Right cardiac atrium (tissue), 5 donors: Measurements from ENCODE around the gene PM20D1. TPM values are rescaled to one million over a fixed set of nuclear protein-coding genes. Genes with fewer than 3 reads are reported as not detected.

Experiments
- ATAC-seq, 2 donors: fragments of 200-7000 bp; cut with Tn5 transposase; one replicate each; pipeline versions ENCODE4 v1.8.0 to v1.9.1; 2020; ENCODE audit warnings: moderate library complexity in 2 of 2, mild to moderate bottlenecking in 1 of 2
- DNase-seq, 3 donors: peaks; one replicate each; pipeline ENCODE4 v3.0.0-alpha.2; 2020
- H3K27ac ChIP-seq: one replicate; pipeline ENCODE4 v1.5.1; 2013; ENCODE audit warnings: mild to moderate bottlenecking, low read length, control low read depth, moderate library complexity
- H3K27me3 ChIP-seq: one replicate; pipeline ENCODE4 v1.6.1; 2013; ENCODE audit not compliant: control insufficient read depth, insufficient read depth
- H3K4me1 ChIP-seq: one replicate; pipeline ENCODE4 v1.6.1; 2013; ENCODE audit warnings: low read length; ENCODE audit not compliant: control insufficient read depth, insufficient read depth
- H3K4me3 ChIP-seq: one replicate; pipeline ENCODE4 v1.5.1; 2013; ENCODE audit warnings: low read length, control low read depth
- H3K9me3 ChIP-seq: one replicate; pipeline ENCODE4 v1.6.1; 2013; ENCODE audit warnings: low read length; ENCODE audit not compliant: control insufficient read depth
- WGBS: extraction: QIAGEN DNeasy Blood & Tissue Kit; methylation state at CpG from one replicate; pipeline ENCODE4 v1.1.7; 2013; 5-methylcytosine and 5-hydroxymethylcytosine counted together
- intact Hi-C, 4 donors: fragments of 100-400 bp; cut with DNase I; formaldehyde crosslinking; loops; one replicate each; pipeline versions ENCODE4 v1.11.0 to v1.14.0; 2022 to 2023
- polyA plus RNA-seq: library from polyadenylated mRNA; stranded (reverse); fragments of 200-250 nt; gene quantifications from one replicate; pipeline ENCODE4 v1.2.3, GENCODE V29; 2013
- total RNA-seq, 4 donors: library from RNA; stranded (reverse); fragmentation: NEBNext Ultra II Directional; extraction: Animal tissue kit (Norgen Biotek cat#: 25700); gene quantifications; one replicate each; pipeline ENCODE4 v1.2.1, GENCODE V29; 2021
- donor health status: healthy with polysubstance abuse.
- donor health status: DM: no; HTN: yes; CAD: no.
- donor health status: DM: no; HTN: no; CAD: no.
- donor health status: DM: no; HTN: yes; CAD: no; lungs with severe emphysema.
- donor health status: DM: yes; HTN: yes; CAD: no.

PM20D1 gene
- total and polyA plus RNA-seq, 5 donors = 0.64 to 2.2 (median 1.0) TPM

DNA sequence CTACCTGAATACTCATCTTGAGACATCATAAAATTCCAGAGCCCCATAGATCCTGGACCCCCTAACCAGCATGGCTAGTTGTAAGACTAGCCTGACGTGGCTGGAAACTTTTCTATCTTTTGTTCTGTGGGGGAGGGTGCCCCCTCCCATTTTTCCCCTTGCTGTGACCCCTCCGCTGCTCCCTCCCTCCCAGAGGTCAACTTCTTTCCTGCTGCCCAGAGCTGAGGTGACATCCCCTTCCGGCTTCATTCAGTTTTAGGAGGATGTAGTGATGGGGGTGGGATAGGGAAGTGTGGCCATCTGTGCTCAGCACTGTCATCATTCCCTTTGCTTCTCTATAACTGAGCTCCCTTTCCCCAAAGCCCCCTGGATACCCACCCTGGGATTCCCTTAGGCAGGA lies 32.6 kb downstream of the PM20D1 start:
- H3K4me3 ChIP-seq = no peak overlapping the region
- no peaks in the 10 kb centered on the region for H3K9me3 ChIP-seq
- no peak overlapping the region for H3K27ac ChIP-seq
- WGBS = 69% methylated on average over 3 of the region's 3 CpGs
- peaks cover 2% of the 10 kb centered on the region for H3K4me1 ChIP-seq
- ATAC-seq (no peak), DNase-seq (no peak)
- no peaks in the 10 kb centered on the region for H3K27me3 ChIP-seq
- intact Hi-C loops = loop anchor here in 1 of 4 donors (10.0 kb wide), 1 partner anchor 97 kb away; no protein-coding TSS in a partner anchor

- intact Hi-C loops = loop anchor here in 3 of 4 donors (5.0 to 10.0 kb wide), 3 partner anchors 99 to 104 kb away; no protein-coding TSS in a partner anchor
- Histone ChIP-seq H3K27me3 (no peaks in the 10 kb centered on the region), H3K4me1 (peaks cover 4% of the 10 kb centered on the region), H3K27ac (peak overlapping the region; percentile 63), H3K9me3 (no peaks in the 10 kb centered on the region), H3K4me3 (peak overlapping the region; percentile 79)
- DNase-seq (no peak), ATAC-seq (no peak)
- 5% methylated on average over 14 of the region's 14 CpGs for WGBS
Observed at GRCh38 chr1:205813755-205814058, 36.2 kb downstream of the PM20D1 start.

DNA sequence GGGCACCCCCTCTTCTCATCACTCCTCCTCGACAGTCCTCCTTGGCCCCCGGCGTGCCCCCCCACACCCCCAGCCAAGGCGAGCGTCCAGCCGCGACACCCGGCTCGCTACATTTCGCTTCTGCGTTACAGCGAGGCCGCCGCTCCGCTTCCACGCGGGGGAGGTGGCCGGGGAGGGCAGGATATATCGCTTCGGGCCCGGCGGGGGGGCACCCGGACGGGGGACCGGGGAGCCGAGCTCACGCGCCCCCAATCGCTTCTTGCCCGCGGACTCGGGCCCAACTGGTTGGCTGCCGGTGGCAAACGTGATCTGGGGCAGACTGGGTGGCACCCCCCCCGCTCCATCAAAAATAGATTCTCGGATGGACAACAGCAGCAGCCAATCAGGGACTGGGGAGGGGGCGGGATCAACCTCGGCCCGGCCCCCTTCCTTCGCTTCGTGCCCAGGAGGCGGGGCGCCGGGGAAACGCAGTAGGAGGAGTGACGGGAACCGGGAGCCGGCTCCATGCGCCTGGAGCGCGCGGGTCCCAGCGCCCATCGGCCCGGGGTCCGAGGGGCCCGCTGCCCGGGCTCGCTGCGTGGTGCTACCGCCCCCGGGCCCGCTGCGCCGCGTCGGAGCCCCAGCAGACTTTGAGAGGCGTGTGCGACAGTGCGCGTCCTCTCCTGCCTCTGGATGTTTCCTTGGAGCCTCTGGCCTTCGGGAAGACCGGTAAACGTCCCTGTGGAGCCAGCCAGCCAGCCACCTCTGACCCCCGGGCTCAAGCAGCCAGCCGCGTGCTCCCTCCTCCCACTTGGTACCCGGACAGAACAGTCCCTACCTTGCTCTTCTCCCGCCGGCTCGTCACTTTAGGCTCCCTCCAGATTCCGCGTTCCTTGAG lies 36.8 kb downstream of the PM20D1 start, which contains the start of gene SLC41A1:
SLC41A1 (minus strand) TSS at position 321 of the 877 bp plus-strand sequence. CDS start 2,757 bp downstream, outside the sequence.
- ATAC-seq (peak; percentile 95), DNase-seq (peak; percentile 92 to 97 (median 96))
- intact Hi-C loops = loop anchor here in 3 of 4 donors (5.0 to 10.0 kb wide), 3 partner anchors 99 to 104 kb away; no protein-coding TSS in a partner anchor
- peak within 1 kb of the TSS; percentile 63 for H3K27ac ChIP-seq
- no peaks in the 10 kb centered on the region for H3K9me3 ChIP-seq
- peak within 1 kb of the TSS; percentile 79 for H3K4me3 ChIP-seq
- WGBS = under 1% methylated on average over 83 of the region's 83 CpGs
- H3K4me1 ChIP-seq = peaks cover 8% of the 10 kb centered on the region
- no peaks in the 10 kb centered on the region for H3K27me3 ChIP-seq

GRCh38 chr1:205812271-205812877 lies 37.6 kb downstream of the PM20D1 start:
- Histone ChIP-seq H3K27me3 (no peaks in the 10 kb centered on the region), H3K9me3 (no peaks in the 10 kb centered on the region), H3K4me3 (peak overlapping the region; percentile 79), H3K4me1 (peaks cover 8% of the 10 kb centered on the region), H3K27ac (peak overlapping the region; percentile 63)
- intact Hi-C loops = loop anchor here in 3 of 4 donors (5.0 to 10.0 kb wide), 3 partner anchors 100 to 105 kb away; no protein-coding TSS in a partner anchor
- DNase-seq (peak in 1 of 3 donors; percentile 35), ATAC-seq (peak; percentile 9 to 24)
- WGBS = under 1% methylated on average over 16 of the region's 16 CpGs

- H3K27me3 ChIP-seq = no peaks in the 10 kb centered on the region
- peak overlapping the region; percentile 79 for H3K4me3 ChIP-seq
- WGBS = 21% methylated on average over 5 of the region's 5 CpGs
- peak; percentile 64 to 79 (median 75) for DNase-seq
- intact Hi-C loops = loop anchor here in 3 of 4 donors (5.0 to 10.0 kb wide), 3 partner anchors 101 to 106 kb away; no protein-coding TSS in a partner anchor
- no peaks in the 10 kb centered on the region for H3K9me3 ChIP-seq
- H3K27ac ChIP-seq = peak overlapping the region; percentile 63
- H3K4me1 ChIP-seq = peaks cover 9% of the 10 kb centered on the region
- ATAC-seq = peak; percentile 37 to 48
Observed at GRCh38 chr1:205811660-205812059, 38.3 kb downstream of the PM20D1 start.

GRCh38 chr1:205810448-205811157 lies 39.3 kb downstream of the PM20D1 start:
- intact Hi-C loops = loop anchor here in 3 of 4 donors (5.0 to 10.0 kb wide), 3 partner anchors 102 to 107 kb away; no protein-coding TSS in a partner anchor
- peak overlapping the region; percentile 44 for H3K27ac ChIP-seq

GRCh38 chr1:205809942-205810345 lies 40.0 kb downstream of the PM20D1 start:
- Histone ChIP-seq H3K27ac (peak overlapping the region; percentile 44), H3K27me3 (no peaks in the 10 kb centered on the region), H3K9me3 (no peaks in the 10 kb centered on the region), H3K4me1 (peaks cover 17% of the 10 kb centered on the region), H3K4me3 (peak overlapping the region; percentile 79)
- 62% methylated on average over 14 of the region's 14 CpGs for WGBS
- intact Hi-C loops = loop anchor here in 3 of 4 donors (5.0 to 10.0 kb wide), 3 partner anchors 102 to 107 kb away; no protein-coding TSS in a partner anchor
- peak in 1 of 2 donors; percentile 5 for ATAC-seq
- peak; percentile 66 to 75 (median 75) for DNase-seq

More at GRCh38 chr1:205810448-205811157, 39.3 kb downstream of the PM20D1 start:
- DNase-seq (no peak), ATAC-seq (no peak)
- H3K9me3 ChIP-seq = no peaks in the 10 kb centered on the region
- peak overlapping the region; percentile 79 for H3K4me3 ChIP-seq
- 48% methylated on average over 12 of the region's 12 CpGs for WGBS
- peaks cover 16% of the 10 kb centered on the region for H3K4me1 ChIP-seq
- no peaks in the 10 kb centered on the region for H3K27me3 ChIP-seq

GRCh38 chr1:205809469-205809868 lies 40.5 kb downstream of the PM20D1 start:
- intact Hi-C loops = no loop called here

GRCh38 chr1:205805082-205805711 lies 44.7 kb downstream of the PM20D1 start:
- intact Hi-C loops = no loop called here
- peaks cover 23% of the 10 kb centered on the region for H3K4me1 ChIP-seq

More at GRCh38 chr1:205809469-205809868, 40.5 kb downstream of the PM20D1 start:
- Histone ChIP-seq H3K27me3 (no peaks in the 10 kb centered on the region), H3K4me1 (peaks cover 17% of the 10 kb centered on the region), H3K27ac (peak overlapping the region; percentile 44), H3K9me3 (no peaks in the 10 kb centered on the region), H3K4me3 (peak overlapping the region; percentile 79)
- DNase-seq (no peak), ATAC-seq (no peak)
- WGBS = 41% methylated on average over 3 of the region's 3 CpGs

DNA sequence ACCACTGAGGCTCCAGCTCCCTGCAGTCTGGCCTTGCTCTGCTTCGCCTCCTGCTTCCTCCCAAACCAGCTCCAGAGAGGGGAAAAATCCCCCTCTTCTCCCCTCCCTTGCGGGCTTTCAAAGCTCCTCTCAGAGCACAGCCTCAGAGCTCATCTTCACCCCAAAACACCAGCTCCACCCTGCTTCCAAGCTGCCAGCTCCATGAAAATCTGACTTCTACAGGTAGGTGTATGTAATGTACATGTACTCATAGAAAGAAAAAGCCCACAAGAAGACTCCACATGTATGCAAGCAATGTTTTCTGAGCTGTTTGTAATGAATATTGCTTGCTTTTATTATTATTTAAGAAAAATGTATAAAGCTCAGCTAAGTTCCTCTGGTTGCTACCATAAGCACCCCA lies 45.3 kb downstream of the PM20D1 start:
- no peaks in the 10 kb centered on the region for H3K9me3 ChIP-seq
- peak overlapping the region; percentile 7 for H3K4me3 ChIP-seq
- H3K27ac ChIP-seq = no peak overlapping the region
- WGBS = 72% methylated on average over 2 of the region's 2 CpGs
- intact Hi-C loops = no loop called here
- ATAC-seq (no peak), DNase-seq (no peak)
- H3K27me3 ChIP-seq = no peaks in the 10 kb centered on the region
- peaks cover 23% of the 10 kb centered on the region for H3K4me1 ChIP-seq

More at GRCh38 chr1:205805082-205805711, 44.7 kb downstream of the PM20D1 start:
- no peak for DNase-seq
- ATAC-seq = no peak
- peak overlapping the region; percentile 7 for H3K4me3 ChIP-seq
- H3K27me3 ChIP-seq = no peaks in the 10 kb centered on the region
- no peaks in the 10 kb centered on the region for H3K9me3 ChIP-seq
- WGBS = 55% methylated on average over 5 of the region's 5 CpGs
- no peak overlapping the region for H3K27ac ChIP-seq
